ENCODE results near the gene CFAP20DC. TPM values are rescaled to one million over a fixed set of nuclear protein-coding genes. Genes with fewer than 3 reads are reported as not detected.
"Not testable (repeated sequence)": the region's sequence is repeated elsewhere in the genome, so short reads cannot be mapped to it uniquely, and the experiment has no call there.

The CFAP20DC gene
- polyA plus RNA-seq, 1 experiment = 0.81 TPM

DNA sequence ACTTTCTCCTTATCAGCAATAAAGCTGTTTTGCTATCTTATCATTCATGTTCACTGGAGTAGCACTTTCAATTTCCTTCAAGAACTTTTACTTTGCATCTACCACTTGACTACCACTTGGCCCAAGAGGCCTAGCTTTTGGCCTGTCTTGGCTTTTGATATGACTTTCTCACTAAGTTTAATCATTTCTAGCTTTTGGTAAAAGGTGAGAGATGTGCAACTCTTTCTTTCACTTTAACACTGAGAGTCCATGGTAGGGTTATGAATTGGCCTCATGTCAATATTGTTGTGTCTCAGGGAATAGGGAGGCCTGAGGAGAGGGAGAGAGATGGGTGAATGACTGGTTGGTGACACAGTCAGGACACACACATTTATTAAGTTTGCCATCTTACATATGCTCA is 352.3 kb downstream of the CFAP20DC start:
- ChIA-PET POLR2A (no interaction called here), CTCF (no interaction called here)
- TF ChIP-seq, protein P1, sequence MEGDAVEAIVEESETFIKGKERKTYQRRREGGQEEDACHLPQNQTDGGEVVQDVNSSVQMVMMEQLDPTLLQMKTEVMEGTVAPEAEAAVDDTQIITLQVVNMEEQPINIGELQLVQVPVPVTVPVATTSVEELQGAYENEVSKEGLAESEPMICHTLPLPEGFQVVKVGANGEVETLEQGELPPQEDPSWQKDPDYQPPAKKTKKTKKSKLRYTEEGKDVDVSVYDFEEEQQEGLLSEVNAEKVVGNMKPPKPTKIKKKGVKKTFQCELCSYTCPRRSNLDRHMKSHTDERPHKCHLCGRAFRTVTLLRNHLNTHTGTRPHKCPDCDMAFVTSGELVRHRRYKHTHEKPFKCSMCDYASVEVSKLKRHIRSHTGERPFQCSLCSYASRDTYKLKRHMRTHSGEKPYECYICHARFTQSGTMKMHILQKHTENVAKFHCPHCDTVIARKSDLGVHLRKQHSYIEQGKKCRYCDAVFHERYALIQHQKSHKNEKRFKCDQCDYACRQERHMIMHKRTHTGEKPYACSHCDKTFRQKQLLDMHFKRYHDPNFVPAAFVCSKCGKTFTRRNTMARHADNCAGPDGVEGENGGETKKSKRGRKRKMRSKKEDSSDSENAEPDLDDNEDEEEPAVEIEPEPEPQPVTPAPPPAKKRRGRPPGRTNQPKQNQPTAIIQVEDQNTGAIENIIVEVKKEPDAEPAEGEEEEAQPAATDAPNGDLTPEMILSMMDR (IDR thresholded peaks at IDR 0.05; ENCODE audit: insufficient read depth, low read depth, low read length) = no peak
- Histone ChIP-seq H3K27me3 (ENCODE audit: control insufficient read depth, insufficient read depth, low read length) (no peaks in the 10 kb centered on the region), H3K4me3 (ENCODE audit: low read depth, low read length) (no peak overlapping the region), H3K36me3 (ENCODE audit: control insufficient read depth, insufficient read depth, low read length) (no peaks in the 10 kb centered on the region)
- DNase-seq (ENCODE audit: low read depth) = no peak

DNA sequence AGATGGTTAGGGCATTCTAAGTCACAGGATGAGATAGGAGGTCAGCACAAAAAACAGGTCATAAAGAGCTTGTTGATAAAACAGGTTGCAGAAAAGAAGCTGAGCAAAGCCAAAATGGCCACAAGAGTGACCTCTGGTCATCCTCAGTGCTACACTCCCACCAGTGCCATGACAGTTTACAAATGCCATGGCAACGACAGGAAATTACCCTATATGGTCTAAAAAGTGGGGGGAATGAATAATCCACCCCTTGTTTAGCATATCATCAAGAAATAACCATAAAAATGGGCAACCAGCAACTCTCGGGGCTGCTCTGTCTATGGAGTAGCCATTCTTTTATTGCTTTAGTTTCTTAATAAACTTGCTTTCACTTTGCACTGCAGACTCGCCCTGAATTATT is 353.0 kb downstream of the CFAP20DC start:
- H3K27me3 ChIP-seq (ENCODE audit: control insufficient read depth, insufficient read depth, low read length); POLR2A ChIA-PET: not testable (repeated sequence)
- CTCF ChIA-PET = interaction anchor here (0.7 kb wide), 1 partner anchor 356 kb away, joined by 3 read pairs; no protein-coding TSS in a partner anchor

DNA sequence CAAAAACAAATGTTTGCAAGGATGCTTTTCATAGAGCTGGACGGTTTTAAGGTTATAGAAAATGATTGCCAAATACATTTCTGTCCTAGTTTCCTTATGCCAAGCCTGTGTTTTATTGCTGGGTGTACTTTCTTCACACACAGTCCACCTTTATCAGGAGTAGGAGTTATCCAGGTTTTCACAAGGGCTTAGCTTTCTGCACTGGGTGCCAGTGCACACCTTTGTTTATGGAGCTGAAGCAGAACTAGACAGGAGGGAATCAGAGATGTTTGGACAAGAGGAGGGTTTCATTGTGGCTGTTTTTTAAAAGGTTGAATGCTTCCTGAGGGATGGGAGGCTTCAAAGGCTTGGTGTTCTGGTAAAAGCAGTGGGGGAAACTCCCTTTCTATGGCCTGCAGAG is 353.7 kb downstream of the CFAP20DC start:
- no peak for DNase-seq (ENCODE audit: low read depth)
- Histone ChIP-seq H3K27me3 (ENCODE audit: control insufficient read depth, insufficient read depth, low read length) (no peaks in the 10 kb centered on the region), H3K36me3 (ENCODE audit: control insufficient read depth, insufficient read depth, low read length) (no peaks in the 10 kb centered on the region), H3K4me3 (ENCODE audit: low read depth, low read length) (no peak overlapping the region)
- CTCF ChIA-PET = interaction anchor here (0.7 kb wide), 1 partner anchor 356 kb away, joined by 3 read pairs; no protein-coding TSS in a partner anchor
- POLR2A ChIA-PET = no interaction called here
- TF ChIP-seq, protein P1 (IDR thresholded peaks at IDR 0.05; ENCODE audit: insufficient read depth, low read depth, low read length) = no peak

More for the DNA sequence above, 353.0 kb downstream of the CFAP20DC start:
- H3K4me3 ChIP-seq (ENCODE audit: low read depth, low read length); DNase-seq (ENCODE audit: low read depth); H3K36me3 ChIP-seq (ENCODE audit: control insufficient read depth, insufficient read depth, low read length): not testable (repeated sequence)

DNA sequence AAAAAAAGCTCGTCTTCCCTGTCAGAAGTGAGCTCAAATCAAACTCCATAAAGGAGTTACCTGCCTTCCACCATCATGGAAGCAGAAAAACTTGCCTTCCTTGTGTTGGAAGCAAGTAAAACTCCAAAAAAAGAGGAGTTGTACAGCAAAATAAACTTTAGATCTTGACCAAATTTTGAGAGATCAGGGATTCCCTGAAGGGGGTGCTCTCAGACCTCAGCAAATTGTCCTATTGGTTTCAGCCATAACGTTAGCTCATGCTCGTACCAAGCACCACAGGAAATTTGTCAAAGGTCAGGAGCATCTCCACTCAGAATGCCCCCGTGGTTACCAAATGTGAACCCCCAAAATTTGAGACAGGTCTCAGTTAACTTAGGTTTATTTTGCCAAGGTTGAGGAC is 354.5 kb downstream of the CFAP20DC start:
- CTCF ChIA-PET = interaction anchor here (0.6 kb wide), 1 partner anchor 542 kb away, joined by 3 read pairs; no protein-coding TSS in a partner anchor

DNA sequence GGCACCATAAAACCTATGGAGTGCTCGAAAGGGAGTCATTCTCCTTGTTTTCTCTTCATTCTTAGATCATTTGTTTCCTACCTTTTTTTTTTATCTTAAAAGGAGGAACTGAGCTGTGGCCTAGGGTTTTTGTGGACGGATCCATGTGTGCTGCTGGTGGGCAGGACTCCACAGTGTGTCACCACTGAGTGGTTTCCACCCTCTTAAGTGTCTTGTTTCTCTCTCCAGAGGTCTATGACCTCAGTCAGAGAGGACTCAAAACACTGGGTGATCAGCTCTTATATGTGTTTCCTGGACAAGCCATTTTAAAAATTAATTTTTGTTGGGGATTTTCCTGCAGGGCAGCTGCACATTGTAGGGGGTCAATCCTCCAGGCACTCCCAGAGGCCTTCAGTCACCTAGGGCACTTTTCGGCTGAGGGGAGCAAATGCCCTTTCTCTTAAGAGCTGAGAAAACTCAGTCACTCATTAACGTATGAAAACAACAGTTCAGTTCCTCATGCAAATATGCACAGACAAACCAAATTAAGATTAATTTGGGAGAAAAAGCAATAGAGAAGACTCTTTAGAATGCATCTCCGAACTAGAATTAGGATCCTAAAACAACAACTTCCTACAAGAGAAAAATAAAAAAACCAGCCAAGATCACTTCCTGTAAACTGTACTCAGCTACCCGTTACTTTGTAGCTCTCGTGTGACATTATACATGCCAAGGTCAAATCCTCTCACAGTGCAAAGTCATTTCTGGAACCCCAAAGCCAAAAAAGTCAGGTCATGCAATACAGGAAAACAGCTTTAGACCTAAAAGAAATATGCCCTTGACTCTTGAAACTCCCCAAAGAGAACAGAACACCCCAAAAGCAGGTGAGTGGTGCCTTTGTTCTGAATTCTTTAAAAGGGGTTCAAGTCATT is 355.6 kb downstream of the CFAP20DC start:
- TF ChIP-seq, protein P1 (IDR thresholded peaks at IDR 0.05; ENCODE audit: insufficient read depth, low read depth, low read length) = no peak
- Histone ChIP-seq H3K4me3 (ENCODE audit: low read depth, low read length) (no peak overlapping the region), H3K27me3 (ENCODE audit: control insufficient read depth, insufficient read depth, low read length) (no peaks in the 10 kb centered on the region), H3K36me3 (ENCODE audit: control insufficient read depth, insufficient read depth, low read length) (no peaks in the 10 kb centered on the region)
- CTCF ChIA-PET = no interaction called here
- no peak for DNase-seq (ENCODE audit: low read depth)
- POLR2A ChIA-PET = no interaction called here

More for the DNA sequence above, 354.5 kb downstream of the CFAP20DC start:
- H3K27me3 ChIP-seq (ENCODE audit: control insufficient read depth, insufficient read depth, low read length); H3K36me3 ChIP-seq (ENCODE audit: control insufficient read depth, insufficient read depth, low read length); POLR2A ChIA-PET; H3K4me3 ChIP-seq (ENCODE audit: low read depth, low read length); DNase-seq (ENCODE audit: low read depth): not testable (repeated sequence)

DNA sequence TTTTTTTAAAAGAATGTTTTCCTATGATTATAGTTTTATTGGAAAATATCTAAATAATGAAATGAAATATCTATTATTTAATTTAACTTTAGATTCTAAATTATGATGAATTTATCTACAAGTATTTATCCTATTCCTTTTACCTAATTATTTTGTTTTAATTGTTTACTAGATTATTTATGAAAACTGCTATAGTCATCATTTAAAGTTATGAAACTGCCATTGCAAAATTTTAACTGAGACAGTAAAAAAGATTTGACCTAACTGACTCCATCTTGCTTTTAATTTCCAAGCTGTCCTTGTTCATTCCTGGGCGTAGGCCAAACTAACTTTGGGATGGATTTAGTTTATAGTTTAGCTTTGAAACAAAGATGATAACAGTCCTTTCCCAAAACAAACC is 357.3 kb downstream of the CFAP20DC start:
- Histone ChIP-seq H3K36me3 (ENCODE audit: control insufficient read depth, insufficient read depth, low read length) (no peaks in the 10 kb centered on the region), H3K4me3 (ENCODE audit: low read depth, low read length) (no peak overlapping the region), H3K27me3 (ENCODE audit: control insufficient read depth, insufficient read depth, low read length) (no peaks in the 10 kb centered on the region)
- POLR2A ChIA-PET = no interaction called here
- CTCF ChIA-PET = interaction anchor here (0.7 kb wide), 1 partner anchor 29 kb away, joined by 3 read pairs; no protein-coding TSS in a partner anchor
- TF ChIP-seq, protein P1 (IDR thresholded peaks at IDR 0.05; ENCODE audit: insufficient read depth, low read depth, low read length) = no peak
- no peak for DNase-seq (ENCODE audit: low read depth)
